Measurements from ENCODE around the gene PLEKHM3. TPM values are rescaled to one million over a fixed set of nuclear protein-coding genes. Genes with fewer than 3 reads are reported as not detected.
A peak's percentile ranks its signal among the peaks of the same experiment; 100 is the strongest.

The PLEKHM3 gene
- total RNA-seq, 2 donors from 2014 or later = 14.0 to 15.2 TPM

DNA sequence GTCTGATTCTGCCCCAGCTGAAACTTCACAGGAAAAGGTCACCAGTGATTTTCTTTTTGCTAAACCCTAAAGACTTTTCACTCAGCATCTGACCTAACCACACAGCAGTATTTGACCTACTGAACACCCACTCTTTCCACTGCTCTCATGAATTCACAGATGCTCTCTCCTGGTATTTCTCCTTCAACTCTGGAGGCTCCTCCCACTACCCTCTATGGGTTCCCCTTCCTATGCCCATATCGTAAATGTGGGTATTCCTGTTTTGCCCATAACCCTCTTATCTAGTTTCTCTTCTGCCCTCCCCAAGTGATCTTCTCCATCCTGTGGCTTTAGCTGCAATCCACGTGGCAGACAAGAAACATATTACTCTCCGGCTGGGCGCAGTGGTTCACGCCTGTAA, 7.6 kb downstream of the PLEKHM3 start:
- H3K27ac ChIP-seq = no peak overlapping the region
- intact Hi-C loops (cut with DNase I) = no loop called here
- no peak for DNase-seq
- TF ChIP-seq CTCF (IDR thresholded peaks at IDR 0.05) = no peak
- no peak for TF ChIP-seq POLR2A (IDR thresholded peaks at IDR 0.05)
- no peaks in the 10 kb centered on the region for H3K27me3 ChIP-seq
- 65 to 80% methylated on average over 5 of the region's 5 CpGs for WGBS, 2 donors
- no peaks in the 10 kb centered on the region for H3K9me3 ChIP-seq
- peaks cover 36% of the 10 kb centered on the region for H3K4me1 ChIP-seq
- no peaks in the 10 kb centered on the region for H3K36me3 ChIP-seq (replicated peaks in 1 of 2; ENCODE audit: insufficient read depth in 1 of 2, low read depth in 2 of 2)
- no peak overlapping the region for H3K4me3 ChIP-seq
- ATAC-seq = no peak

- H3K27ac ChIP-seq = no peak overlapping the region
- H3K4me3 ChIP-seq = no peak overlapping the region
- ATAC-seq (peak; percentile 75), DNase-seq (no peak)
- no peaks in the 10 kb centered on the region for H3K9me3 ChIP-seq
- TF ChIP-seq POLR2A (IDR thresholded peaks at IDR 0.05) (no peak), CTCF (IDR thresholded peaks at IDR 0.05) (no peak)
- H3K36me3 ChIP-seq (replicated peaks in 1 of 2; ENCODE audit: insufficient read depth in 1 of 2, low read depth in 2 of 2) = no peaks in the 10 kb centered on the region
- 20 to 25% methylated on average over 2 of the region's 2 CpGs for WGBS, 2 donors
- intact Hi-C loops (cut with DNase I) = no loop called here
- no peaks in the 10 kb centered on the region for H3K27me3 ChIP-seq
- peaks cover 37% of the 10 kb centered on the region for H3K4me1 ChIP-seq
Observed at GRCh38 chr2:208015475-208015874, 9.9 kb downstream of the PLEKHM3 start.

GRCh38 chr2:208013285-208014178, 11.8 kb downstream of the PLEKHM3 start:
- Histone ChIP-seq H3K36me3 (replicated peaks in 1 of 2; ENCODE audit: insufficient read depth in 1 of 2, low read depth in 2 of 2) (no peaks in the 10 kb centered on the region), H3K27ac (peak overlapping the region in 2 of 4 donors; percentile 10 to 46), H3K9me3 (no peaks in the 10 kb centered on the region), H3K4me3 (no peak overlapping the region), H3K27me3 (no peaks in the 10 kb centered on the region), H3K4me1 (peaks cover 37% of the 10 kb centered on the region)
- peak; percentile 50 for ATAC-seq
- WGBS, 2 donors = 82 to 83% methylated on average over 9 of the region's 9 CpGs
- intact Hi-C loops (cut with DNase I) = no loop called here
- no peak for TF ChIP-seq POLR2A (IDR thresholded peaks at IDR 0.05)
- no peak for TF ChIP-seq CTCF (IDR thresholded peaks at IDR 0.05)
- DNase-seq = no peak

GRCh38 chr2:208012449-208012848, 12.9 kb downstream of the PLEKHM3 start:
- no peak for ATAC-seq
- Histone ChIP-seq H3K27ac (no peak overlapping the region), H3K36me3 (replicated peaks in 1 of 2; ENCODE audit: insufficient read depth in 1 of 2, low read depth in 2 of 2) (no peaks in the 10 kb centered on the region), H3K9me3 (no peaks in the 10 kb centered on the region), H3K4me3 (no peak overlapping the region), H3K4me1 (peaks cover 37% of the 10 kb centered on the region), H3K27me3 (no peaks in the 10 kb centered on the region)
- DNase-seq = no peak
- intact Hi-C loops (cut with DNase I) = no loop called here
- TF ChIP-seq CTCF (IDR thresholded peaks at IDR 0.05) (no peak), POLR2A (IDR thresholded peaks at IDR 0.05) (no peak)

DNA sequence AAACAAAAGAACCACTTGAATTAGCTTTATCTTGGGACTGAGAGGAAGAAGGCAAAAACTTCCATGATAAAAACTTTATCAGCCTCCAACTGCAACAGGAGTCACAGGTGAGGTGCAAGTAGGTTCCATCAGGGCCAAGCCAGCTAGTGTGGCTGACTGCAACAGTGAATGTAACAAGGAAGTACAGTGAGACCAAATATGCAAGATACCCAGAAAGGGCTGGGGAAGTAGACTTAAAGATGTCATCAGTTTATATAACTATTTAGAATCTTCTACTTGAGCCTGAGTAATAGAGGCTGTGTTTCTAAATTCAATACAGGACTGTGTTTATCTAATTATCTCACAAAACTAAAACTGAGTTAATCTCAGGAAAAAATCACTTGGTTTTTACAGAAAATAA, 14.8 kb downstream of the PLEKHM3 start:
- H3K4me3 ChIP-seq = no peak overlapping the region
- no peak for ATAC-seq
- no peak for DNase-seq
- no peak for TF ChIP-seq POLR2A (IDR thresholded peaks at IDR 0.05)
- no peak for TF ChIP-seq CTCF (IDR thresholded peaks at IDR 0.05)
- H3K27me3 ChIP-seq = no peaks in the 10 kb centered on the region
- intact Hi-C loops (cut with DNase I) = no loop called here
- peaks cover 32% of the 10 kb centered on the region for H3K4me1 ChIP-seq
- no peak overlapping the region for H3K27ac ChIP-seq
- H3K36me3 ChIP-seq (replicated peaks in 1 of 2; ENCODE audit: insufficient read depth in 1 of 2, low read depth in 2 of 2) = no peaks in the 10 kb centered on the region
- H3K9me3 ChIP-seq = no peaks in the 10 kb centered on the region
